Endodermal cell (in vitro differentiated cells): ENCODE measurements around the gene SLC35E4. TPM values are rescaled to one million over a fixed set of nuclear protein-coding genes. Genes with fewer than 3 reads are reported as not detected.
A peak's percentile ranks its signal among the peaks of the same experiment; 100 is the strongest.

Experiments used
- DNase-seq: peaks from one replicate; pipeline ENCODE4 v3.0.0-alpha.2; 2017
- H3K27ac ChIP-seq: 2 replicates; pipeline ENCODE4 v1.5.1; 2013; ENCODE audit warnings: mild to moderate bottlenecking, low read depth, low read length, moderate library complexity
- H3K27me3 ChIP-seq: 2 replicates; pipeline ENCODE4 v1.6.1; 2013; ENCODE audit warnings: mild to moderate bottlenecking, low read length, moderate library complexity; ENCODE audit not compliant: insufficient read depth, control insufficient read depth, poor library complexity, severe bottlenecking
- H3K36me3 ChIP-seq: 2 replicates; pipeline ENCODE4 v1.7.0; 2013; ENCODE audit warnings: mild to moderate bottlenecking, low read length, moderate library complexity; ENCODE audit not compliant: control insufficient read depth, insufficient read depth
- H3K4me1 ChIP-seq: one replicate; pipeline ENCODE4 v1.7.0; 2013; ENCODE audit warnings: low read length; ENCODE audit not compliant: control insufficient read depth, insufficient read depth
- H3K4me3 ChIP-seq: 2 replicates; pipeline ENCODE4 v1.5.1; 2013; ENCODE audit warnings: mild to moderate bottlenecking, low read length, moderate library complexity
- H3K9ac ChIP-seq: 2 replicates; pipeline ENCODE4 v1.6.1; 2013; ENCODE audit warnings: mild to moderate bottlenecking, low read length, moderate library complexity; ENCODE audit not compliant: poor library complexity, severe bottlenecking; ENCODE audit errors: extremely low read depth
- H3K9me3 ChIP-seq: 2 replicates; pipeline ENCODE4 v1.6.1; 2013; ENCODE audit warnings: mild to moderate bottlenecking, low read length, moderate library complexity; ENCODE audit not compliant: control insufficient read depth
- H3K27ac Mint-ChIP-seq: 2 replicates; pipeline ENCODE4 v1.8.0; 2020; ENCODE audit warnings: mixed read lengths
- H3K27me3 Mint-ChIP-seq: 2 replicates; pipeline ENCODE4 v1.8.0; 2021; ENCODE audit warnings: mild to moderate bottlenecking, mixed read lengths; ENCODE audit not compliant: insufficient read depth
- H3K36me3 Mint-ChIP-seq: 2 replicates; pipeline ENCODE4 v1.8.0; 2020; ENCODE audit warnings: low read depth, mixed read lengths
- H3K4me1 Mint-ChIP-seq: 2 replicates; pipeline ENCODE4 v1.8.0; 2020; ENCODE audit warnings: mixed read lengths
- H3K4me3 Mint-ChIP-seq: 2 replicates; pipeline ENCODE4 v1.8.0; 2020; ENCODE audit warnings: mild to moderate bottlenecking, moderate library complexity, mixed read lengths
- H3K9me3 Mint-ChIP-seq: 2 replicates; pipeline ENCODE4 v1.8.0; 2020; ENCODE audit warnings: mild to moderate bottlenecking, mixed read lengths
- CTCF ChIP-seq: fragments of 200-600 bp; sonication (generic); conservative IDR thresholded peaks from 2 replicates; pipeline ENCODE4 v1.5.0; 2021; ENCODE audit warnings: antibody characterized with exemption, mild to moderate bottlenecking
- WGBS, 2 experiments: methylation state at CpG; one replicate each; pipeline versions ENCODE4 v1.1.5 to v1.1.7; 2013; ENCODE audit warnings: missing lambda C conversion rate in 2 of 2, mixed read lengths in 1 of 2; ENCODE audit not compliant: insufficient coverage in 1 of 2, insufficient read length in 1 of 2; 5-methylcytosine and 5-hydroxymethylcytosine counted together
- total RNA-seq, 2 donors: library from RNA; stranded (reverse); fragmentation: NEBNext Ultra II Directional in 1 of 2; extraction: Animal tissue kit (Norgen Biotek cat#: 25700) in 1 of 2; gene quantifications; 2 replicates in 1 of 2; 3 replicates in 1 of 2; pipeline ENCODE4 v1.2.1, GENCODE V29; 2021

SLC35E4 gene
- total RNA-seq, 2 donors from 2014 or later = 2.3 to 3.9 TPM

GRCh38 chr22:30689622-30690021 is 54.0 kb downstream of the SLC35E4 start:
- Mint-ChIP-seq H3K27ac (no peak overlapping the region), H3K27me3 (peaks cover 7% of the 10 kb centered on the region), H3K4me3 (no peak overlapping the region), H3K36me3 (no peaks in the 10 kb centered on the region), H3K4me1 (no peaks in the 10 kb centered on the region), H3K9me3 (no peaks in the 10 kb centered on the region)
- no peak overlapping the region for H3K9ac ChIP-seq
- no peak for TF ChIP-seq CTCF
- H3K4me1 ChIP-seq = no peaks in the 10 kb centered on the region
- H3K4me3 ChIP-seq = no peak overlapping the region
- H3K9me3 ChIP-seq = no peaks in the 10 kb centered on the region
- WGBS, 2 experiments = no CpG with 5 or more reads among the region's 1 CpG
- H3K36me3 ChIP-seq = no peaks in the 10 kb centered on the region
- no peak overlapping the region for H3K27ac ChIP-seq
- H3K27me3 ChIP-seq = no peaks in the 10 kb centered on the region
- DNase-seq = no peak

GRCh38 chr22:30691204-30691603 is 55.6 kb downstream of the SLC35E4 start:
- H3K4me1 Mint-ChIP-seq = peaks cover 8% of the 10 kb centered on the region
- Histone ChIP-seq H3K27me3 (peaks cover 14% of the 10 kb centered on the region), H3K9me3 (no peaks in the 10 kb centered on the region), H3K36me3 (no peaks in the 10 kb centered on the region), H3K4me1 (peaks cover 4% of the 10 kb centered on the region), H3K9ac (no peak overlapping the region), H3K27ac (no peak overlapping the region), H3K4me3 (no peak overlapping the region)
- DNase-seq = no peak
- H3K9me3 Mint-ChIP-seq = no peaks in the 10 kb centered on the region
- H3K4me3 Mint-ChIP-seq = no peak overlapping the region
- TF ChIP-seq CTCF = no peak
- 84 to 100% methylated on average over 1 of the region's 1 CpG for WGBS, 2 experiments
- H3K36me3 Mint-ChIP-seq = no peaks in the 10 kb centered on the region
- peaks cover 16% of the 10 kb centered on the region for H3K27me3 Mint-ChIP-seq
- H3K27ac Mint-ChIP-seq = no peak overlapping the region

- Mint-ChIP-seq H3K4me1 (peaks cover 8% of the 10 kb centered on the region), H3K36me3 (no peaks in the 10 kb centered on the region), H3K9me3 (no peaks in the 10 kb centered on the region), H3K27ac (peak overlapping the region; percentile 73), H3K4me3 (peak overlapping the region; percentile 59), H3K27me3 (peaks cover 32% of the 10 kb centered on the region)
- Histone ChIP-seq H3K9ac (peak overlapping the region; percentile 60), H3K36me3 (no peaks in the 10 kb centered on the region), H3K9me3 (no peaks in the 10 kb centered on the region), H3K27me3 (peaks cover 31% of the 10 kb centered on the region), H3K27ac (no peak overlapping the region), H3K4me3 (peak overlapping the region; percentile 81), H3K4me1 (peaks cover 4% of the 10 kb centered on the region)
- WGBS, 2 experiments = 2 to 3% methylated on average over 17 to 38 of the region's 38 CpGs
- peak; percentile 18 for TF ChIP-seq CTCF
- DNase-seq = peak; percentile 88
Measured at GRCh38 chr22:30694171-30694639, 58.6 kb downstream of the SLC35E4 start.
